HepG2 (cell line): Measurements from ENCODE around the gene SLC38A3. TPM values are rescaled to one million over a fixed set of nuclear protein-coding genes. Genes with fewer than 3 reads are reported as not detected.

Experiments used
- ARID2 ChIP-seq: sonication (generic); formaldehyde crosslinking; IDR thresholded peaks from 2 replicates; pipeline ENCODE4 v1.8.1; 2022; ENCODE audit warnings: mild to moderate bottlenecking, missing genetic modification reagents, borderline replicate concordance
- EZH2 ChIP-seq: conservative IDR thresholded peaks from 2 replicates; pipeline ENCODE4 v1.6.1; 2012; ENCODE audit warnings: mild to moderate bottlenecking, low read depth, low read length, moderate library complexity
- FLYWCH1 ChIP-seq: sonication (generic); formaldehyde crosslinking; IDR thresholded peaks from 2 replicates; pipeline ENCODE4 v1.8.1; 2023; ENCODE audit warnings: mild to moderate bottlenecking, missing genetic modification reagents
- GRHL1 ChIP-seq: sonication (generic); formaldehyde crosslinking; conservative IDR thresholded peaks from 2 replicates; pipeline ENCODE4 v1.8.0; 2022; ENCODE audit warnings: missing genetic modification reagents
- HHEX ChIP-seq: IDR thresholded peaks from 2 replicates; pipeline ENCODE4 v1.6.1; 2016; ENCODE audit warnings: control low read depth
- TGIF2 ChIP-seq: IDR thresholded peaks from 2 replicates; pipeline ENCODE4 v1.6.1; 2016; ENCODE audit warnings: control low read depth, missing compliant biosample characterization
- THAP11 ChIP-seq: IDR thresholded peaks from 2 replicates; pipeline ENCODE4 v1.6.1; 2016; ENCODE audit warnings: missing biosample characterization, missing genetic modification reagents
- THAP7 ChIP-seq: sonication (generic); formaldehyde crosslinking; IDR thresholded peaks from 2 replicates; pipeline ENCODE4 v1.8.1; 2023; ENCODE audit warnings: mild to moderate bottlenecking, missing genetic modification reagents
- THAP8 ChIP-seq: sonication (generic); formaldehyde crosslinking; IDR thresholded peaks from 2 replicates; pipeline ENCODE4 v1.5.1; 2020; ENCODE audit warnings: missing genetic modification reagents, mild to moderate bottlenecking, borderline replicate concordance
- TRIM24 ChIP-seq: sonication (generic); formaldehyde crosslinking; IDR thresholded peaks from 2 replicates; pipeline ENCODE4 v1.8.0; 2022; ENCODE audit warnings: mild to moderate bottlenecking, missing genetic modification reagents
- ZKSCAN1 ChIP-seq: fragments of 150-350 bp; IDR thresholded peaks from 2 replicates; pipeline ENCODE4 v1.6.1; 2014; ENCODE audit warnings: low read length
- ZMYM4 ChIP-seq: sonication (generic); formaldehyde crosslinking; IDR thresholded peaks from 2 replicates; pipeline ENCODE4 v1.8.1; 2023; ENCODE audit warnings: mild to moderate bottlenecking, missing genetic modification reagents
- ZNF253 ChIP-seq: sonication (generic); formaldehyde crosslinking; IDR thresholded peaks from 2 replicates; pipeline ENCODE4 v1.8.0; 2022; ENCODE audit warnings: mild to moderate bottlenecking, missing genetic modification reagents, borderline replicate concordance
- ZNF274 ChIP-seq: sonication (generic); formaldehyde crosslinking; IDR thresholded peaks from 2 replicates; pipeline ENCODE4 v1.5.1; 2020; ENCODE audit warnings: mild to moderate bottlenecking, missing genetic modification reagents
- ZNF280B ChIP-seq: sonication (generic); formaldehyde crosslinking; IDR thresholded peaks from 2 replicates; pipeline ENCODE4 v1.5.0; 2020; ENCODE audit warnings: missing genetic modification reagents, mild to moderate bottlenecking, borderline replicate concordance
- ZNF350 ChIP-seq: sonication (generic); formaldehyde crosslinking; IDR thresholded peaks from 2 replicates; pipeline ENCODE4 v1.4.0; 2020; ENCODE audit warnings: mild to moderate bottlenecking, low read depth, missing genetic modification reagents, borderline replicate concordance
- ZNF431 ChIP-seq: sonication (generic); formaldehyde crosslinking; IDR thresholded peaks from 2 replicates; pipeline ENCODE4 v1.9.0; 2022; ENCODE audit warnings: missing genetic modification reagents, low read depth, mild to moderate bottlenecking, borderline replicate concordance
- ZNF513 ChIP-seq: sonication (generic); formaldehyde crosslinking; conservative IDR thresholded peaks from 2 replicates; pipeline ENCODE4 v1.5.0; 2020; ENCODE audit warnings: missing genetic modification reagents
- ZNF704 ChIP-seq: sonication (generic); formaldehyde crosslinking; IDR thresholded peaks from 2 replicates; pipeline ENCODE4 v1.8.1; 2023; ENCODE audit warnings: mild to moderate bottlenecking, inconsistent platforms, moderate library complexity, missing genetic modification reagents, borderline replicate concordance
- ZNF800 ChIP-seq: sonication (generic); formaldehyde crosslinking; IDR thresholded peaks from 2 replicates; pipeline ENCODE4 v1.4.0; 2020; ENCODE audit warnings: missing genetic modification reagents
- polyA plus RNA-seq, 8 experiments: library from polyadenylated mRNA; depleted of rRNA in 3 of 8; stranded (reverse) in 7 of 8; unstranded in 1 of 8; fragments of >200 nt; fragmentation: Illumina TruSeq in 4 of 8; extraction: Trizol in 4 of 8; gene quantifications; 2 replicates each; pipeline versions ENCODE4 v1.2.1 to v1.2.3, GENCODE V29; 2011 to 2016; ENCODE audit warnings: low read depth in 4 of 8, missing spikeins in 1 of 8, mixed read lengths in 1 of 8; ENCODE audit not compliant: insufficient read depth in 1 of 8
- total RNA-seq, 5 experiments: library from RNA; depleted of rRNA; stranded (reverse); fragments of >200 nt; fragmentation: Illumina TruSeq; extraction: Trizol; gene quantifications; 2 replicates each; pipeline ENCODE4 v1.2.3, GENCODE V29; 2016; ENCODE audit warnings: low read depth in 1 of 5

The SLC38A3 gene
- total and polyA plus RNA-seq, 2 of the 13 experiments (the other 11 are each of a cell fraction or from before 2014, with no cell fraction given) = 29.8 to 164 TPM

GRCh38 chr3:50245831-50246516 lies 40.9 kb downstream of the SLC38A3 start (continued):
- TF ChIP-seq ZNF431 (CRISPR knock-in tag) (no peak), ZKSCAN1 (no peak), GRHL1 (CRISPR knock-in tag) (no peak), HHEX (no peak), ARID2 (CRISPR knock-in tag) (no peak), ZNF274 (no peak), ZNF704 (CRISPR knock-in tag) (no peak), FLYWCH1 (CRISPR knock-in tag) (no peak), THAP7 (CRISPR knock-in tag) (0 out of 2 replicates have a peak, but pooled peaks have one; percentile 35), TRIM24 (no peak), ZNF800 (no peak), ZNF513 (CRISPR knock-in tag) (no peak), TGIF2 (CRISPR knock-in tag) (no peak; the same call in 1 of the 2 replicates), ZNF350 (CRISPR knock-in tag) (no peak), ZNF280B (CRISPR knock-in tag) (peak; percentile 43; the same call in 1 of the 2 replicates), THAP11 (peak; percentile 78), ZMYM4 (CRISPR knock-in tag) (no peak), THAP8 (no peak), EZH2 (no peak), ZNF253 (CRISPR knock-in tag) (no peak)
